Epithelial cell of proximal tubule (primary cell): ENCODE results near the gene NINL. TPM values are rescaled to one million over a fixed set of nuclear protein-coding genes. Genes with fewer than 3 reads are reported as not detected.
"Not testable (repeated sequence)": the region's sequence is repeated elsewhere in the genome, so short reads cannot be mapped to it uniquely, and the experiment has no call there.

Experiments
- DNase-seq: peaks from one replicate; pipeline ENCODE4 v3.0.0-alpha.2; 2011; ENCODE audit warnings: low read depth
- H3K4me3 ChIP-seq: 2 replicates; pipeline ENCODE4 v1.5.1; 2011; ENCODE audit warnings: low read depth, mild to moderate bottlenecking, low read length
- CTCF ChIP-seq: conservative IDR thresholded peaks from 2 replicates; pipeline ENCODE4 v1.5.1; 2012; ENCODE audit warnings: low read depth, mild to moderate bottlenecking, low read length
- total RNA-seq: library from RNA; depleted of rRNA; stranded (reverse); fragments of >200 nt; gene quantifications from 2 replicates; pipeline ENCODE4 v1.2.3, GENCODE V29; 2015

The NINL gene
- total RNA-seq, 1 donor from 2014 or later: 13.5 TPM

DNA sequence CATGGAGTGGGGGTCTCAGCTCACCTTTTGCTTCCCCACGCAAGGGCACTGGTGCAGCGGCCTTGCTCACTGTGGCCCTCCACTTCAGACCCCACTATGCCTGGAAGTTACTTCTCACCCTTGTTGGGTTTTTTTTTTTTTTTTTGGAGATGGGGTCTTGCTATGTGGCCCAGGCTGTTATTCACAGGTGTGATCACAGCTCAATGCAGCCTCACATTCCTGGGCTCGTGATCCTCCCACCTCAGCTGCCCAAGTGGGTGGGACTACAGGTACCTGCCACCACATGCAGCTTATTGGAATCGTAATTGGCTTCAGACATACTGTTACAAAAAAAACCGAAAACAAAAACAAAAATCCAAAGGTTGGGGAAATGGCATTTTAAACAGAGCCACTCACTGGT, 32.4 kb downstream of the NINL start:
- no peak for DNase-seq
- no peak overlapping the region for H3K4me3 ChIP-seq
- no peak for TF ChIP-seq CTCF

DNA sequence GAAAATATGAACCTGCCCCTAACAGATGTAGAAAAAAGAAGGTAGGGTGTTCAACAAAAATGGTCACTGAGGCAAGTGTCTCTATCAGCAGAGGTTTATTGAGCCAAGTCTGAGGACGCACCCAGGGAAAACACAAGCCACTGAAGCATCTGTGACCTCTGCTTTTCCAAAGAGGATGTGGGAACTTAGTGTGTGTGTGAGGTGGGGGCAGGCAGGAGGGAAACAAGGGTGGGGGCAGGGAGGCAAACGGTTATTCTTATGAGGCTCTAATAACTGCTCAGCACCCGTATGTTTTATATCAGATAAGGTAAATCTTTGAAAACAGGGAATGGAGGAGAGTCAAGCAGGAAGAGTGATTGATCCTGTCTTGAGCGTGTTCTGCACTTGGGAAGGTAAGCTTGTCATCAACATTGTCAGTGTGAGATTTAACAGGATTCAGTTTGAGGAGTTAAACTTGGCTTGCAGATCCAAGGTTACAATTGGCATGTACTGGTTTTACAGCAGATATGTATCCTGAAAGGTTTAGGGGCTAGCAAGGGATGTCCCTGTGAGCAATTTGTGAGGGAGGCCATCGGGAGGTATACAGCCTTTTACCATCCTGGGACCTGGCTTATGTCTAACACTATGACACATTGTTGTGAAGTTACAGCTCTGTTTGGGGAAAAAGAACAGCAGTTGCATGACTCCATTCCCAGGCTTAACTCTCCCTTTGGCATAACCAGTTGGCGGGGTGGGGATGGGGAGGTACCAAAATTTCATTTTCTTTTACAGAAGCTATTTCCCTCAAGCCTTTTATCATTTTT, 33.7 kb downstream of the NINL start:
- no peak for DNase-seq
- no peak overlapping the region for H3K4me3 ChIP-seq
- no peak for TF ChIP-seq CTCF

- DNase-seq, H3K4me3 ChIP-seq: not testable (repeated sequence)
Observed at GRCh38 chr20:25550645-25551337, 34.5 kb downstream of the NINL start.

GRCh38 chr20:25549843-25550477, 35.4 kb downstream of the NINL start:
- TF ChIP-seq CTCF: no peak

GRCh38 chr20:25549172-25549773, 36.1 kb downstream of the NINL start:
- TF ChIP-seq CTCF: no peak
- no peak for DNase-seq
- no peak overlapping the region for H3K4me3 ChIP-seq

More at GRCh38 chr20:25549843-25550477, 35.4 kb downstream of the NINL start:
- H3K4me3 ChIP-seq: no peak overlapping the region
- DNase-seq: no peak

DNA sequence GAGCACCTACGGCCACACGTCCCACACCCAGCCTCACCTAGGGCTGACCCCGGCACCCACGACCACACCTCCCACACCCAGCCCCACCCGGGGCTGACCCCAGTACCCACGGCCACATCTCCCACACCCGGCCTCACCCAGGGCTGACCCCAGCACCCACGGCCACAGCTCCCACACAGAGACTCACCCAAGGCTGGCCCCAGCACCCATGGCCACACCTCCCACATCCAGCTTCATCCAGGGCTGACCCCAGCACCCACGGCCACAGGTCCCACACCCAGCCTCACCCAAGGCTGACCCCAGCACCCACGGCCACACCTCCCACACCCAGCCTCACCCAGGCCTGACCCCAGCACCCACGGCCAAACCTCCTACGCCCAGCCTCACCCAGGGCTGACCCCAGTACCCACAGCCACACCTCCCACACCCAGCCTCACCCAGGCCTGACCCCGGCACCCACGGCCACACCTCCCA, 36.7 kb downstream of the NINL start:
- no peak for TF ChIP-seq CTCF
- DNase-seq: no peak
- no peak overlapping the region for H3K4me3 ChIP-seq

- no peak for DNase-seq
- TF ChIP-seq CTCF: no peak
- H3K4me3 ChIP-seq: no peak overlapping the region
Observed at GRCh38 chr20:25547999-25548398, 37.3 kb downstream of the NINL start.
